Measurements from ENCODE around the gene JSRP1. TPM values are rescaled to one million over a fixed set of nuclear protein-coding genes. Genes with fewer than 3 reads are reported as not detected.

Gene JSRP1
- total RNA-seq, 1 donor: not detected

DNA sequence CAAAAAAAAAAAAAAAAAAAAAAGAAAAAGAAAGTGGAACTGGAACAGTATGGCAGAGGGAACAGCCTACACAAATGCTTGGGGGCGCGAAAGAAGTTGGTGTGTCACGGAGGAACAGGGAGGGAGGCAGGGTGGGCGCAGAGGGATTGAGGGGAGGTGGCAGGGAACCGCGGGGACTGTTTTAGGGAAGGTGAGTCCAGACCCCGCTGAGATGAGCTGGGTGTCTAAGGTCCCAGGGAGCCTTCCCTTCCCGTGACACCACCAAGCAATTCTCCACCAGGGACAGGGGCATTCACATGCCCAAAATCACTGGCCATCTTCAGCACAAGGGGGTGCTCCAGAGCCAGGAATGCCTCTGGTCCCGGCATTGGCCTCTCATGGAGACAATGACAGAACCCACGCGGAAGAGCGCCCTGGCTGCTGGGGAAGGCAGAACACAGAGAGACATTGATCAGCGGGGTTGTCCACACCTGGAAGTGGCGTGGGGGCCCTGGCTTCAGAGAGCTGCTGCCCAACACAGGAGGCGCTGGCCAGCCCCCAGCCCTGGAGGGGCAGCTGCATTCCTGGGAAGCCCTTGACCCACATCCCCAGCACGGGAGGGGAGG, 18.8 kb upstream of the JSRP1 start:
- peaks cover 46% of the 10 kb centered on the region for H3K4me1 ChIP-seq (ENCODE audit: insufficient read depth, low read length)
- H3K9me3 ChIP-seq (ENCODE audit: low read depth, low read length): no peaks in the 10 kb centered on the region
- no peak overlapping the region for H3K4me3 ChIP-seq (ENCODE audit: low read length)
- no peaks in the 10 kb centered on the region for H3K27me3 ChIP-seq (ENCODE audit: insufficient read depth, low read length)

DNA sequence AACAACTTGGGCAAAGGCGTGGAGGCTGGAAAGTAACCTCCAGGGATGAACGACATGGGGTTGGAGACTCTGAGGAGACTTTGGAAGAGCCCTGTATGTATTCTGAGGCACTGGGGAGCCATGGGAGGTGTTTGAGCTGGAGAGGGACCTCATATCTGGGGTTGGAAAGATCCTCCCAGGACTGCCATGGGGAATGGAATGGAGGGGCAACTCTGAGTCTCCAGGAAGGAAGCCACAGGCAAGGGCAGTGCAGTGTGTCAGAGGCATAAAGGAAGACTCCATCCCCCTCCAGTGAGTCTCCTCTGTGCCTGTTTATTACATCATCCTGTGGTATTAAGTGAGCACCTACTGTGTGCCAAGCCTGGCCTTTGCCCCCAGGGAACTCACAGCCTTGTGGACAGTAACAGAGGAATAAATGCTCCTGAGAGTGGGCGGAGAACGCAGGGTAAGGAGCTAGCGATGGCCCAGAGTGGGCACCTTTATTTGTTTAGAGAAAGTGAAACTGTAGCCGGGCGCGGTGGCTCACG, 18.0 kb upstream of the JSRP1 start:
- H3K9me3 ChIP-seq (ENCODE audit: low read depth, low read length): no peaks in the 10 kb centered on the region
- peaks cover 44% of the 10 kb centered on the region for H3K4me1 ChIP-seq (ENCODE audit: insufficient read depth, low read length)
- no peaks in the 10 kb centered on the region for H3K27me3 ChIP-seq (ENCODE audit: insufficient read depth, low read length)
- H3K4me3 ChIP-seq (ENCODE audit: low read length): no peak overlapping the region

DNA sequence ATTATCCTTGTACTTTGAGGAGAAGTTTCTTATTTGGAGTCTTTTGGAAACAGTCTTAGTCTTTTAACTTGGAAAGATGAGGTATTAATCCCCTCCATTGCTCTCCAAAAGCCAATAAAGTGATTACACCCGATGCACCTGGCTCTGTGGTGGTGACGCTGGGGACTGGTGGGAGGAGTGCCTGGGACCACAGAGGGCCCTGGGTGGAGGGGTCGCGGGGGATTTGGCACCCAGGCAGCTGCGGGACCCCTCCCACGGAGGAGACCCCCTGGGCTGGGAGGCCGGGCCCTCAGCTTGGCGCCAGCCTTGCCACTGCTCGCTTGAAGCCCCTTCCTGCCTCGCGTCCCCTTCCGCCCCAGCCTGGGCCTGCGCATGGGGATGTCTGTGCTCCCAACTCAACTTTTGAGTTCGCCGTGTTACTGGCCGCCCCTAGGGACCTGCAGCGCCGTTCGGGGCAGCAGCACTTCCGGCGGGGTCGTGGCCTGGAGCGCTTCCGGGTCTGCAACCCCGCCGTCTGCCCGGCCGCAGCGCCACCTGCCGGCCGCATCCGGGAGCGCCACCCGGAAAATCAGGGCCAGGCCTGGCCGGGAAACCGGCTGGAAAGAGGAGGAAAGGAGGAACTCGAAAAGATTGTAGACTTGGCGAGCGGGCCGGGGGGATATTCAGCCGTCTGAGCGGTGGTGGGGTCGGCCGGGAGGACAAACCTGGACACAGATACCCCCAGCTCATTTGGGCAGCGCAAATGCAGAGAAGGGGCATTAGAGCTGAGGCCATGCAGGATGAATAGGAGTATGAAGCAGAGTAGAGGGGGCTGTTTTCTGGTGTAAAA, 17.4 kb upstream of the JSRP1 start:
- Histone ChIP-seq H3K27me3 (ENCODE audit: insufficient read depth, low read length) (no peaks in the 10 kb centered on the region), H3K4me1 (ENCODE audit: insufficient read depth, low read length) (peaks cover 48% of the 10 kb centered on the region), H3K9me3 (ENCODE audit: low read depth, low read length) (no peaks in the 10 kb centered on the region), H3K4me3 (ENCODE audit: low read length) (peak overlapping the region; percentile 14)

DNA sequence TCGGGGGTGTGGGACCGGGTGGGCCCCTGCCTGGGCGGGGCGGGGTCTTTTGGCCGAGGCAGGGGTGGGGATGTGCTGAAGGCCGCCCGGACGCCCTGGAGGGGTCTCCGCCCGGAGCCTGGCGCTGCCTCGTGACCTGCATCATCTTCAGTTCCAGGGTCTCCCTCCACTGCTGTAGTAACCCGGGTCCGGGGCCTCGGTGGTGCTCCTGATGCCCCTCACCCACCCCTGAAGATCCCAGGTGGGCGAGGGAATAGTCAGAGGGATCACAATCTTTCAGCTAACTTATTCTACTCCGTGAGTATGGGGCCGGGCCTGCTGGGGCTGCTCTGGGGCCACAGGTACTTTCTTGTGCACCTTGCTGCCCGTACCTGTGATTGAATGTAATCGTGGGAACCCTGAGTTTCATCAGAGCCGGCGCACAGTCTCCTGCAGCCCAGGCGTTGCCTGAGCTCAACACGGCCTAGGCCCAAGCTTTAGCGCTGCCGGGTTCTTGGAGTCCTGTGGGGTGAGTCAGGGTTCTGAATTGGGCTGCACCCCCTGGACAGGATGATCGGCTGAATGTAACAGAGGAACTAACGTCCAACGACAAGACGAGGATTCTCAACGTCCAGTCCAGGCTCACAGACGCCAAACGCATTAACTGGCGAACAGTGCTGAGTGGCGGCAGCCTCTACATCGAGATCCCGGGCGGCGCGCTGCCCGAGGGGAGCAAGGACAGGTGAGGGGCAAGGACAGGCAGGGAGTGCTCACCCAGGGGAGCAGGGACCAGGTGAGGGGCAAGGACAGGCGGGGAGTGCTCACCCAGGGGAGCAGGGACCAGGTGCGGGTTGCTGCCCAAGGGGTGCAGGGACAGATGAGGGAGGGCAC, 15.3 kb upstream of the JSRP1 start:
- Histone ChIP-seq H3K4me1 (ENCODE audit: insufficient read depth, low read length) (peaks cover 69% of the 10 kb centered on the region), H3K27me3 (ENCODE audit: insufficient read depth, low read length) (no peaks in the 10 kb centered on the region), H3K9me3 (ENCODE audit: low read depth, low read length) (no peaks in the 10 kb centered on the region), H3K4me3 (ENCODE audit: low read length) (peak overlapping the region; percentile 100)

- H3K4me1 ChIP-seq (ENCODE audit: insufficient read depth, low read length): peaks cover 78% of the 10 kb centered on the region
- H3K27me3 ChIP-seq (ENCODE audit: insufficient read depth, low read length): no peaks in the 10 kb centered on the region
- no peaks in the 10 kb centered on the region for H3K9me3 ChIP-seq (ENCODE audit: low read depth, low read length)
- peak overlapping the region; percentile 100 for H3K4me3 ChIP-seq (ENCODE audit: low read length)
These were observed 14.4 kb upstream of the JSRP1 start for GRCh38 chr19:2270423-2271233.

GRCh38 chr19:2270157-2270422, 13.9 kb upstream of the JSRP1 start:
- no peaks in the 10 kb centered on the region for H3K27me3 ChIP-seq (ENCODE audit: insufficient read depth, low read length)
- H3K4me1 ChIP-seq (ENCODE audit: insufficient read depth, low read length): peaks cover 78% of the 10 kb centered on the region
- H3K9me3 ChIP-seq (ENCODE audit: low read depth, low read length): no peaks in the 10 kb centered on the region
- peak overlapping the region; percentile 100 for H3K4me3 ChIP-seq (ENCODE audit: low read length)

DNA sequence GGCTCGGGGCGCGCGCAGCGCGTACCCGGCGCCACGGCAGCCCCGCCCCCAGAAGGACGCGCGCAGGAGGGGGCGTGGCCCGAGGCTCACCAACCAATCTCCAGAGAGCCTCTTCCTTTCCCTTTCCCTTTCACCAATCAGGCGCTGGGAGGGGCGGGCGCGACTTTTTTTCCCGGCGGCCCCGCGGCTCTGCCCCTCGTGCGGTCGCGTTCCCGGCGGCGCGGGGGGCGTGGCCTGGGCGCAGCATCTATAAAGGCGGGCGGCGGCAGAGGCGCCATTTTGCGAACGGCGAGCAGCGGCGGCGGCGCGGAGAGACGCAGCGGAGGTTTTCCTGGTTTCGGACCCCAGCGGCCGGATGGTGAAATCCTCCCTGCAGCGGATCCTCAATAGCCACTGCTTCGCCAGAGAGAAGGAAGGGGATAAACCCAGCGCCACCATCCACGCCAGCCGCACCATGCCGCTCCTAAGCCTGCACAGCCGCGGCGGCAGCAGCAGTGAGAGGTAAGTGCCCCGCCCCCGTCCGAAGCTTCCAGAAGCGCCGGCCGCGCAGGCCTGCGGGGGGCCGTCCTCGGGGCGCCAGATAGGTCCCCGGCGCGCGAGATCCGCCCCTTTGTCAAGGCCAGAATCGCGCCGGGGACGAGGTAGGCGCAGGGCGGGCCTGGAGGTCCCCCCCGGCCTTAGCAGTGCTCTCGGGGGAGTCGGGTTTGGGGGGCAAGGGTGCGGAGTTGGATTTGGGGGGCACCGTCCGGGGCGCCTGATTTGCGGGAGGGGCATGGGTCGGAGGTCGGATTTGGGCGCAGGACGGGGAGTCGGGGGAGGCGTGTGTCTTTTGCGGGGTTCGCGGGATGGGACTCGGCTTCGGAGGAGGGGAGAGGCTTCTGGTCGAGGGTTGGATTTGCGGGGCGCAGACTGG, 13.3 kb upstream of the JSRP1 start:
- Histone ChIP-seq H3K27me3 (ENCODE audit: insufficient read depth, low read length) (no peaks in the 10 kb centered on the region), H3K4me1 (ENCODE audit: insufficient read depth, low read length) (peaks cover 78% of the 10 kb centered on the region), H3K9me3 (ENCODE audit: low read depth, low read length) (no peaks in the 10 kb centered on the region), H3K4me3 (ENCODE audit: low read length) (peak overlapping the region; percentile 100)

DNA sequence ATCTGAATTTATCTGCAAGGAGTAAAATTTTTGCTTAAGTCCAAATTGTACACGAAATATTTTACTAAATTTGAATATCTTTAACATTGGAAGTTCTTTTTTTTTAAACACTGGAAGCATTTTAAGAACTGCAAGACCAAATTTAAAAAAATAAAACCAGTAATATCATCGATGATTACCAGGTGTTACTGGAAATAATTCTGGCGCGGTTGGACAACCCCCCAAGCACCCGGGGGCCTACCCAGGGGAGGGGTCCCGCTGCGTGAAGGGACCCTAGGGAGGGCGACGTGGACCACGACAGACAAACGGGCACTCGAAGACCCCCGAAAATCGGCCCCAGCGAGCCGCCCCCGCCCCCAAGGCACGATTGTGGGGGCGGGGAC, 12.6 kb upstream of the JSRP1 start:
- Histone ChIP-seq H3K4me1 (ENCODE audit: insufficient read depth, low read length) (peaks cover 77% of the 10 kb centered on the region), H3K4me3 (ENCODE audit: low read length) (peak overlapping the region; percentile 100), H3K9me3 (ENCODE audit: low read depth, low read length) (no peaks in the 10 kb centered on the region), H3K27me3 (ENCODE audit: insufficient read depth, low read length) (no peaks in the 10 kb centered on the region)

DNA sequence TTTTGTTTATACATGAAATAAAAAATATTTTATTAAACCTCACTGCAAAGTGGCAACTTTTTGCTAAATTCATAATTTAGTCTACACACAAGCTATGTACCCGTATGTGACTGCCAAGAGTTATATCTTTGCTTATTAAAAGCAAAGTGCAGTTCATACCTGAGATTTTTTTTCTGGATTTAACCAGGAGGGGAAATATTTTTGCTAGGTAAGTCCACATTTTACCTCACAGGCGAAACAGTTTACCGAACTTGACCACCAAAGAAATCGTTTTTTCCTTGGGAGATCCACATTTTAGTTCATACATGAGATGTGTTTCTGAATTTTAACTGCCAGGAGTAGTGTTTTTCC, 12.2 kb upstream of the JSRP1 start:
- Histone ChIP-seq H3K9me3 (ENCODE audit: low read depth, low read length) (no peaks in the 10 kb centered on the region), H3K4me1 (ENCODE audit: insufficient read depth, low read length) (peaks cover 77% of the 10 kb centered on the region)

DNA sequence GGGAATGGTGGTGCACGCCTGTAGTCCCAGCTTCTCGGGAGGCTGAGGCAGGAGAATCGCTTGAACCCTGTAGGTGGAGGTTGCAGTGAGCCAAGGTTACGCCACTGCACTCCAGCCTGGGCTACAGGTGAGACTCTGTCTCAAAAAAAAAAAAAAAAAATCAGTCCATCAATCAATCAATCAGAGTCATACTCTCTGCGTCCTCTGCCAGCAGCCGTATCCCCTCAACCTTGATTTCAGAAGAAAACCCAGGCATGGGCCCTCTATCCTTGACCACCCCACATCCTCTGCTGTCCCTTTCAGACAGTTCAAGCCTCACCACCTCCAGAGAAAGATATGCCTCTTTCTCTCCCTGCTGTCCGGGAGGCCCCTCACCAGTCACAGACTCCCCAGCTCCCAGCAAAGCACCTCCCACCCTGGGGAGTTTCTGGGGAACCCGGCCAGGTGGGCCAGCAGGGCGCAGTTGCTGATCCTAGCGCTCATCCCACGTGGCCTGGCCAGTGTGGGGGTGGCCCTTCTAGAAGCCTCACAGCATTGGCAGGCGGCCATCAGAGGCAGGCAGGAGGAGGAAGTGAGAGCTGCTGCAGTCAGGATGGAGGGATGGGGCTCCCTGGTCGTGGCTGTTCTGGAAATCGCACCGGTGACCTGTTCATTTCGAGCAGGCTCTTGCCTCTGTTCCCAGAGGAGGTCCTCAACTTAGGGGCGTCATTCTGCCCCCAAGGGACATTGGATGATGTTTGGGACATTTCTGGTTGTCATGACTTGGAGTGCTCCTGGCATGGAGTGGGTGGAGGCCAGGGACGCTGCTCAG, 10.2 kb upstream of the JSRP1 start:
- H3K27me3 ChIP-seq (ENCODE audit: insufficient read depth, low read length): no peaks in the 10 kb centered on the region
- no peaks in the 10 kb centered on the region for H3K9me3 ChIP-seq (ENCODE audit: low read depth, low read length)
- no peak overlapping the region for H3K4me3 ChIP-seq (ENCODE audit: low read length)
- peaks cover 70% of the 10 kb centered on the region for H3K4me1 ChIP-seq (ENCODE audit: insufficient read depth, low read length)

More for the DNA sequence above, 12.2 kb upstream of the JSRP1 start:
- Histone ChIP-seq H3K4me3 (ENCODE audit: low read length) (peak overlapping the region; percentile 100), H3K27me3 (ENCODE audit: insufficient read depth, low read length) (no peaks in the 10 kb centered on the region)

DNA sequence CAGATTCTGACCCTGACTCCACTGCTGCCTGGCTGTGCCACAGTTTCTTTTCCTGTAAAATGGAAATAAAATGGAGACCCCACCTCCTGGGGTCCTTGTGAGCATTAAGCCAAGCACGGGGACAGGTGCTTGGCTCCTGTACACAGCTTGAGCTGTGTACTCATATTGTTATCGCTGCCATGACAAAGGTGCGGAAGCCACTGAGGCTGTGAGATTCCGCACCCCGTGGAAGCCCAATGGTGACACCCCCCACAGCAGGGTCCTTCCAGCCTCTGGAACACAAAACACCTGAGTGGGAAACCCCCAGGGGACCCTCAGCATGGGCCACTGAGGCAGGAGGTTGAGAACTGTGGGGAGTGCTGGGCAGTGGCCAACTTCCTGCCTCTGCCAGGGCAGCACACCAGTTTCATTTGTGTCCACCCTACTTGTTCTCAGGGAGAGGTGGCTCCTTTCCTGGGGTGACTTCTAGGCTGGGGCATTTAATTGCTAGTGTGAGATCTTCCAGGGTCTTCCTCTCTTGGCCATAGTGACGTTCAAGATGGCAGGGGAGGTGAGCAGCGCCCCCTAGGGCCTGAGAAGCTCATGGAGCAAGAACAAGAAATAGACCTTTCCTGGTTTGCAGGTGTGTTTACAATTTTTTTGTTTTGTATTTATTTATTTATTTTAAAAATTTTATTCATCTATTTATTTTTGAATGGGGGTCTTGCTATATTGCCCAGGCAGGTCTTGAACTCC, 5.4 kb upstream of the JSRP1 start:
- peaks cover 81% of the 10 kb centered on the region for H3K4me1 ChIP-seq (ENCODE audit: insufficient read depth, low read length)
- no peak overlapping the region for H3K4me3 ChIP-seq (ENCODE audit: low read length)
- H3K9me3 ChIP-seq (ENCODE audit: low read depth, low read length): no peaks in the 10 kb centered on the region
- H3K27me3 ChIP-seq (ENCODE audit: insufficient read depth, low read length): no peaks in the 10 kb centered on the region

DNA sequence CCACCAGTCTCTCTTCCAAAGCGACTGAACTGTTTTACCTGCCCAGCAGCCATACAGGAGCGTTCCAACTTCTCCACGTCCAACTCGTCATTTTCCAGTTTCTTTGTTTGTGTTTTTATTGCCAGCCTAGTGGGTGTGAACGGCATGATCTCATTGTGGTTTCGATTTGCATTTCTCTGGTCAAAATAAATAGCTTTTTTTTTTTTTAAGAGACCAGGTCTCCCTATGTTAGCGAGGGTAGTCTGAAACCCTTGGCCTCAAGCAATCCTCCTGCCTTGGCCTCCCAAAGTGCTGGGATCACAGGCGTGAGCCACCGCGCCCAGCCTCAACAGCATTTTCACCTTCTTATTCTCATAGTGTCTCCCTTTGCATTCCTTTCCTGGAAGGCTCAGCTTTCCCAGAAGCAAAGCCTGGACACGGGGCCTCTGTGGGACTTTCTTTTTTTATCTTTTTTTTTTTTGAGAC, 4.2 kb upstream of the JSRP1 start:
- peaks cover 69% of the 10 kb centered on the region for H3K4me1 ChIP-seq (ENCODE audit: insufficient read depth, low read length)
- no peaks in the 10 kb centered on the region for H3K9me3 ChIP-seq (ENCODE audit: low read depth, low read length)
- no peak overlapping the region for H3K4me3 ChIP-seq (ENCODE audit: low read length)
- no peaks in the 10 kb centered on the region for H3K27me3 ChIP-seq (ENCODE audit: insufficient read depth, low read length)

DNA sequence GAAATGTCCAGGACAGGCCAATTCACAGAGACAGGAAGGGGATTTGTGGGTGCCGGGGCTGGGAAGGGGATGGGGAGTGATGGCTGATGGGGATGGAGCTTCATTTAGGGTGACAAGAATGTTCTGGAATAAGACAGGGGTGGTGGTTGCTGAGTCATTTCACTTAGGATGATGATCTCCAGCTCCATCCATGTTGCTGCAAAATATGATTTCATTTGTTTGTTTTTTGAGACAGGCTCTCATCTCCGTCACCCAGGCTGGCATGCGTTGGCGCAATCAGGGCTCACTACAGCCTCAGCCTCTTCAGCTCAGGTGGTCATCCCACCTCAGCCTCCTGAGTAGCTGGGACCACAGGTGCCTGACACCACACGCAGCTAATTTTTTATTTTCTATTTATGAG, 3.1 kb upstream of the JSRP1 start:
- H3K4me3 ChIP-seq (ENCODE audit: low read length): no peak overlapping the region
- peaks cover 60% of the 10 kb centered on the region for H3K4me1 ChIP-seq (ENCODE audit: insufficient read depth, low read length)
- H3K9me3 ChIP-seq (ENCODE audit: low read depth, low read length): no peaks in the 10 kb centered on the region
- H3K27me3 ChIP-seq (ENCODE audit: insufficient read depth, low read length): no peaks in the 10 kb centered on the region

Measured in mononuclear cell (primary cell).